Parathyroid adenoma (tissue), 2 donors: ENCODE results near the gene RANBP2.

Experiments
- H2AFZ ChIP-seq: fragments of 300-600 bp; sonication (generic); one replicate; pipeline ENCODE4 v1.7.0; 2017; ENCODE audit warnings: antibody characterized with exemption, mild to moderate bottlenecking
- H3K27ac ChIP-seq: fragments of 300-600 bp; sonication (generic); one replicate; pipeline ENCODE4 v1.7.0; 2017
- H3K27me3 ChIP-seq: fragments of 300-600 bp; sonication (generic); one replicate; pipeline ENCODE4 v1.7.0; 2017; ENCODE audit warnings: low read length; ENCODE audit not compliant: control insufficient read depth, insufficient read depth
- H3K36me3 ChIP-seq: fragments of 300-600 bp; sonication (generic); one replicate; pipeline ENCODE4 v1.7.0; 2017; ENCODE audit warnings: low read length; ENCODE audit not compliant: control insufficient read depth, insufficient read depth
- H3K4me1 ChIP-seq: fragments of 300-600 bp; sonication (generic); one replicate; pipeline ENCODE4 v1.7.0; 2017; ENCODE audit warnings: control low read depth
- H3K4me2 ChIP-seq: fragments of 300-600 bp; sonication (generic); one replicate; pipeline ENCODE4 v1.7.0; 2017; ENCODE audit warnings: low read length
- H3K4me3 ChIP-seq: fragments of 300-600 bp; sonication (generic); one replicate; pipeline ENCODE4 v1.7.0; 2017; ENCODE audit warnings: low read depth, low read length
- H3K79me2 ChIP-seq: fragments of 300-600 bp; sonication (generic); one replicate; pipeline ENCODE4 v1.7.0; 2017; ENCODE audit warnings: control low read depth
- H3K9ac ChIP-seq: fragments of 300-600 bp; sonication (generic); one replicate; pipeline ENCODE4 v1.7.0; 2017; ENCODE audit warnings: mild to moderate bottlenecking
- H3K9me3 ChIP-seq: fragments of 300-600 bp; sonication (generic); one replicate; pipeline ENCODE4 v1.7.0; 2017; ENCODE audit warnings: low read length; ENCODE audit not compliant: control insufficient read depth
- TF ChIP-seq, protein P1 (sequence below): fragments of 300-600 bp; sonication (generic); IDR thresholded peaks from one replicate; pipeline ENCODE4 v1.7.0; 2017; ENCODE audit warnings: antibody characterized with exemption, mild to moderate bottlenecking
- donor health status: primary hyperparathyroidism.

Gene RANBP2

DNA sequence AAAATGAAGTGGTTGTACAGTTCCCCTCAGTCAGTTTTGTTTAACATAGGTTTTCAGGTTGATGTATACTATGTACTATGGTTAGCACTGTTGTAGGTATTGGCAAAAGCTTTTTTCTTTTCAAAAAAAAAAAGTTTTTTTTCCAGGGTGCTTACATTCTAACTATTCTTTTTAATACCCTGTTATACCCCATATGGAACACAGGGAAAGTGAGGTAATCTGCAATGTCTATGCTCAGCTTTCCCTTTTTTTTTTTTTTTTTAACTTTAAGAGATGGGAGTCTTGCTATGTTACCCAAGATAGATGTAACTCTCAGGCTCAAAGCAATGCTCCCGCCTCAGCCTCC lies 66.7 kb downstream of the RANBP2 start:
- TF ChIP-seq, protein P1, sequence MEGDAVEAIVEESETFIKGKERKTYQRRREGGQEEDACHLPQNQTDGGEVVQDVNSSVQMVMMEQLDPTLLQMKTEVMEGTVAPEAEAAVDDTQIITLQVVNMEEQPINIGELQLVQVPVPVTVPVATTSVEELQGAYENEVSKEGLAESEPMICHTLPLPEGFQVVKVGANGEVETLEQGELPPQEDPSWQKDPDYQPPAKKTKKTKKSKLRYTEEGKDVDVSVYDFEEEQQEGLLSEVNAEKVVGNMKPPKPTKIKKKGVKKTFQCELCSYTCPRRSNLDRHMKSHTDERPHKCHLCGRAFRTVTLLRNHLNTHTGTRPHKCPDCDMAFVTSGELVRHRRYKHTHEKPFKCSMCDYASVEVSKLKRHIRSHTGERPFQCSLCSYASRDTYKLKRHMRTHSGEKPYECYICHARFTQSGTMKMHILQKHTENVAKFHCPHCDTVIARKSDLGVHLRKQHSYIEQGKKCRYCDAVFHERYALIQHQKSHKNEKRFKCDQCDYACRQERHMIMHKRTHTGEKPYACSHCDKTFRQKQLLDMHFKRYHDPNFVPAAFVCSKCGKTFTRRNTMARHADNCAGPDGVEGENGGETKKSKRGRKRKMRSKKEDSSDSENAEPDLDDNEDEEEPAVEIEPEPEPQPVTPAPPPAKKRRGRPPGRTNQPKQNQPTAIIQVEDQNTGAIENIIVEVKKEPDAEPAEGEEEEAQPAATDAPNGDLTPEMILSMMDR = no peak
- no peak overlapping the region for H3K27ac ChIP-seq
- peak overlapping the region; percentile 94 for H3K4me2 ChIP-seq
- peak overlapping the region; percentile 70 for H3K4me3 ChIP-seq
- no peaks in the 10 kb centered on the region for H3K79me2 ChIP-seq
- H3K4me1 ChIP-seq = no peaks in the 10 kb centered on the region
- no peaks in the 10 kb centered on the region for H3K36me3 ChIP-seq
- no peaks in the 10 kb centered on the region for H3K27me3 ChIP-seq
- H3K9me3 ChIP-seq = no peaks in the 10 kb centered on the region
- H2AFZ ChIP-seq = peak overlapping the region; percentile 83
- H3K9ac ChIP-seq = no peak overlapping the region

DNA sequence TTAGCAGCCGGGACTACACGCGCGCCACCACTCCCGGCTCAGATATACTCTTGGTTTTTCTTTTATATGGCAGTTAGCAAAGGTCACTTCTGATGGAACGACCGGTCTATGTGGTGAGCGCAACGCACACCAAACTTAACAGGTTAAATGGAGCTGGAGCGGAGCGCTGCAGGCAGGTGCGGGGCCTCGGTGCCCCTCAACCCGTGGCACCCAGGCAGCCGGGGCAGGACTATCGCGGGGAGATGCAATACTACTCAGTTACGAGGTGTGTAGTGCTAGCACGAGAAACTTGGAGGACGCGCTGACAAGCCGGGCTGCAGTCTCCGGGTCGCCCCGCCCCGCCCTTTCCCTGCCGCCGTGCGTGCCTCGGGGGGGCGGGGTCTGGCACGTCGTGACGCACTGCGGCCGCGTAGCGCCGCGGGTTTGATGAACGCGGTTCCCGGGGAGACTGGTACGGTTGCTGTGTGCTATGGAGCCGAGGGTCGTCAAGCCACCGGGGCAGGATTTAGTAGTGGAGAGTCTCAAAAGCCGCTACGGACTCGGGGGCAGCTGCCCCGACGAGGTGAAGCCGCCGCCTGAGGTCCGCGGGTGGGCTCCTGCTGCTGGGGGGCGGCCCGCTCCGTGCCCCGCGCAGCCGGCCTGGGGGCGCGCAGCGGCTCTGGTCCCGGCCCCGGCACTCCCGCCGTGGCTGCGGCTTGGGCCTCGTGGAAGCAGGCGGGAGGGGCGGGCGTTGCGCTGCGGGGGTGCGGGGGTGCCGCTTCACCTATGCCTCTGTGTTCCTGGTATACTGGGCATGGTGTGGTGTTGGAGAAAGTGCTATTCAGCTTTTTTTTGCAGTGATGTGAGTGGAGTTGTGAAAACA lies 67.3 kb downstream of the RANBP2 start, which contains the start of gene CCDC138:
Gene CCDC138 (plus strand): TSS at position 418 of the 862 bp plus-strand sequence. CDS start 52 bp downstream, at position 470.
- Histone ChIP-seq H3K27ac (no peak within 1 kb of the TSS), H3K27me3 (no peaks in the 10 kb centered on the region), H3K79me2 (no peaks in the 10 kb centered on the region), H3K4me3 (peak within 1 kb of the TSS; percentile 70), H3K4me2 (peak within 1 kb of the TSS; percentile 94), H3K36me3 (no peaks in the 10 kb centered on the region), H3K4me1 (no peaks in the 10 kb centered on the region), H3K9ac (no peak within 1 kb of the TSS), H3K9me3 (no peaks in the 10 kb centered on the region), H2AFZ (peak within 1 kb of the TSS; percentile 83)
- TF ChIP-seq, protein P1 = no peak

DNA sequence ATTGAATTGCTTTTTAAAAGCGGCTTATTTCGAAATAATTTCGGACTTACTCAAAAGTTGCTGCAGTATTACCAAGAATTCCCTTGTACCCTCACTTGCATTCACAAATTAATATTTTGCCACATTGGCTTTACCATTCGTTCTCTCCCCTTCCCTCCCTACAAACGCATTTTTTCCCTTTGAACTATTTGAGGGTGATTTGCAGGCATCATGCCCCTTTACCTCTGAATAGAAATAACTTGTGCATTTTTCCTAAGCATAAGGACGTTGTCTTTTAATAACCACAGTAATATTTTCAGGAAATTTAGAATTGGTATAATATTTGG lies 67.9 kb downstream of the RANBP2 start:
- H3K27ac ChIP-seq = no peak overlapping the region

DNA sequence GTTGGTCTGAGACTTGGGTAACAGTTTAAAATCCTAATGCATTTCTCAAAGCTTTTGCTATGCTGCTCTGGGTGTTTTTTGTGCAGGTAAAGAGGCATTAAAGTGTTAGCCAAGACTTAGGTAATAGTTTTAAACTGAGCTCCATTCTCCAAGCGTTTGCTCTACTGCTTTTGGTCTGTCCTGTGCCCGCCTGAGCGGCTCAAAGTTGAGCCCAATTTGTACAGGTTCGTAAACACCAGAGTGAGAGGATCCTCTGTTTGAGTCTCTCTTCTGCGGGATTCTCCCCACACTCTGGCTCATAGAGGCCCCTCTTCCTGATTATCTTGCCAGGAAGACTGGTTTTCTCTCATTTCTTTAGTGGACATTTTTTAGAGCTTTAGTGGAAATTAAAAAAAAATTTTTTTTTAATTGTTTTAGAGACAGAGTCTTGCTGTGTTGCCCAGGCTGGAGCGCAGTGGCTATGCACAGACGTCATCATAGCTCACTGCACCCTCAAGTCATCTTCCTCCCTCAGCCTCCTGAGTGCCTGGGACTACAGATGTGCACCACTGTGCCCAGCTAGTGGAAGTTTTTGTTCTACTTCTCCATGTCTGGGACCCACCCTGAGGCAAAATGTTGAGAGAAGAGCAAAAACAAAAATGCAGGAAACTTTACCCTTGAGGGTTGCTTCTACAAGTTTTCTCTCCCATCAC lies 83.9 kb downstream of the RANBP2 start:
- no peak overlapping the region for H3K4me3 ChIP-seq
- H3K27me3 ChIP-seq = no peaks in the 10 kb centered on the region
- no peak overlapping the region for H3K9ac ChIP-seq
- H3K27ac ChIP-seq = no peak overlapping the region
- H3K36me3 ChIP-seq = no peaks in the 10 kb centered on the region
- H3K4me2 ChIP-seq = no peak overlapping the region
- H3K79me2 ChIP-seq = no peaks in the 10 kb centered on the region
- TF ChIP-seq, protein P1 = no peak
- no peaks in the 10 kb centered on the region for H3K4me1 ChIP-seq
- no peak overlapping the region for H2AFZ ChIP-seq
- no peaks in the 10 kb centered on the region for H3K9me3 ChIP-seq

More for the DNA sequence above, 67.9 kb downstream of the RANBP2 start:
- Histone ChIP-seq H3K9me3 (no peaks in the 10 kb centered on the region), H3K36me3 (no peaks in the 10 kb centered on the region), H2AFZ (peak overlapping the region; percentile 83), H3K4me1 (no peaks in the 10 kb centered on the region), H3K9ac (no peak overlapping the region), H3K27me3 (no peaks in the 10 kb centered on the region), H3K4me2 (peak overlapping the region; percentile 94), H3K79me2 (no peaks in the 10 kb centered on the region), H3K4me3 (peak overlapping the region; percentile 70)
- TF ChIP-seq, protein P1 = no peak
